ENCODE measurements around the gene MRPL51.

The MRPL51 gene

DNA sequence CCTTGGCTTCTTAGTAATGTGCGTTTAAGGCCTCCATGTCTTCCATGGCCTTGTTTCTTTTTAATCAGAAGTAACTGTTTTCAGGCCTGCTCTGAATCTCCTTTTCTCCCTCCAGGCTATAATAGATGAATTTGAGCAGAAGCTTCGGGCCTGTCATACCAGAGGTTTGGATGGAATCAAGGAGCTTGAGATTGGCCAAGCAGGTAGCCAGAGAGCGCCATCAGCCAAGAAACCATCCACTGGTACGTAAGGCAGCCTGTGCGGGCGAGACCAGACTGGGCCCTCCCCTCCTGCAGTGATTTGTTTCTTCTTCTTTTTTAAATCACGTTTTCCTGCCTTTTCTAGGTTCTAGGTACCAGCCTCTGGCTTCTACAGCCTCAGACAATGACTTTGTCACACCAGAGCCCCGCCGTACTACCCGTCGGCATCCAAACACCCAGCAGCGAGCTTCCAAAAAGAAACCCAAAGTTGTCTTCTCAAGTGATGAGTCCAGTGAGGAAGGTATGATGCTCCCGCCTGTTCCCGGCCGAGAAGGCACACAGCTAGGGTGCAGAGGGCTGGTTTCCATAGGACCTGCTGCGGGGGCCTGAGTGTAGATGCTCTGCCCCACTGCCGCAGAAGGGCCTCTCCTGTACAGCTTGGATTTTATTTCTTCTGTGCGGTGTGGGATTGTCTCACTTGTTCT is 37.7 kb upstream of the MRPL51 start:
- no peak overlapping the region for H4K91ac ChIP-seq (ENCODE audit: low read depth, low read length, poor library complexity)
- no peak overlapping the region for H3K4ac ChIP-seq (ENCODE audit: low read length)
- H3K4me3 ChIP-seq (ENCODE audit: low read length in 2 of 2): no peak overlapping the region
- no peaks in the 10 kb centered on the region for H3K27me3 ChIP-seq (ENCODE audit: control insufficient read depth in 3 of 3, insufficient read depth in 3 of 3, low read depth in 1 of 3, low read length in 3 of 3)
- H3K14ac ChIP-seq (ENCODE audit: low read length): no peak overlapping the region
- no peak overlapping the region for H3K9ac ChIP-seq (ENCODE audit: low read depth, low read length, poor library complexity)
- H3K9me3 ChIP-seq (replicated peaks in 1 of 2; ENCODE audit: control insufficient read depth in 2 of 2, insufficient read depth in 1 of 2, low read depth in 1 of 2, low read length in 2 of 2): no peaks in the 10 kb centered on the region
- H3K23ac ChIP-seq (ENCODE audit: low read depth, low read length, poor library complexity): no peak overlapping the region
- H2BK15ac ChIP-seq (ENCODE audit: low read length): no peak overlapping the region
- DNase-seq (ENCODE audit: low spot score): no peak
- no peak overlapping the region for H3K18ac ChIP-seq (ENCODE audit: low read length)
- H3K27ac ChIP-seq (replicated peaks; ENCODE audit: low read length): no peak overlapping the region
- H3K79me1 ChIP-seq (ENCODE audit: low read depth, low read length): peaks cover 7% of the 10 kb centered on the region
- no peak overlapping the region for H2AK5ac ChIP-seq (ENCODE audit: low read depth, low read length)
- no peak overlapping the region for H3K4me2 ChIP-seq (ENCODE audit: insufficient read depth, low read length, poor library complexity, severe bottlenecking)
- WGBS, 2 donors (ENCODE audit: extremely low coverage in 2 of 2, insufficient read length in 2 of 2, insufficient replicate concordance in 1 of 2): no CpG with 5 or more reads among the region's 18 CpGs
- no peak overlapping the region for H2BK12ac ChIP-seq (ENCODE audit: low read length)
- H2AFZ ChIP-seq (ENCODE audit: low read length): no peak overlapping the region
- peaks cover 58 to 73% of the 10 kb centered on the region in 2 donors for H3K36me3 ChIP-seq (replicated peaks in 1 of 2; ENCODE audit: control insufficient read depth in 2 of 2, insufficient read depth in 2 of 2, low read length in 2 of 2)
- no peak overlapping the region for H2BK120ac ChIP-seq (ENCODE audit: low read depth, low read length)
- no peak overlapping the region for H4K8ac ChIP-seq (ENCODE audit: low read depth, low read length)
- H3K4me1 ChIP-seq (ENCODE audit: control insufficient read depth in 2 of 2, insufficient read depth in 1 of 2, low read depth in 1 of 2, low read length in 2 of 2): peaks cover 14 to 18% of the 10 kb centered on the region in 2 donors
- no peak overlapping the region for H2BK5ac ChIP-seq (ENCODE audit: low read length)

DNA sequence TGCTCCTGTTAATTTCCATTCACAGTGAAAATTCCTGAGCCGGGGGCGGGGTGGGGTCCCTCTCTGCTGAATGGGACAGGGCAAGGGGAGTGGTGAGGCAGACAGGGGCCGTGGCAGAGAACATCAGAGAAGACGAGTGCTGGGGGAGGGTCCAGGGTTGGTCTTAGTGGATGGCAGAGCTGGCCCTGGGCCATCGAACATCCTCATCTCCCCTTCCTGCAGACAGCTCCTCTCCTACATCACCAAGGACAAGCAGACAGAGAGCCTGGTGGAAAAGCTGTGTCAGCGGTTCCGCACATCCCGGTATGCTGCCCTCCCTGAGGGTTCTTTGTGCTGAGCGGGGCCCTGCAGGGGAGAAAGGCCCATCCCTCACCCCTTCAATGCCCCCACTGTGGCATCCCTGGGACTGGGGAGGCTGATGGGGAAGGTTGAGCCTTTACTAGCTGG is 36.3 kb upstream of the MRPL51 start:
- Histone ChIP-seq H3K18ac (ENCODE audit: low read length) (no peak overlapping the region), H3K14ac (ENCODE audit: low read length) (no peak overlapping the region), H2BK5ac (ENCODE audit: low read length) (no peak overlapping the region), H2BK12ac (ENCODE audit: low read length) (no peak overlapping the region), H3K4me1 (ENCODE audit: control insufficient read depth in 2 of 2, insufficient read depth in 1 of 2, low read depth in 1 of 2, low read length in 2 of 2) (peaks cover 12% of the 10 kb centered on the region in 2 donors), H3K4ac (ENCODE audit: low read length) (no peak overlapping the region), H3K27ac (replicated peaks; ENCODE audit: low read length) (no peak overlapping the region), H4K8ac (ENCODE audit: low read depth, low read length) (no peak overlapping the region), H3K9ac (ENCODE audit: low read depth, low read length, poor library complexity) (no peak overlapping the region), H3K23ac (ENCODE audit: low read depth, low read length, poor library complexity) (no peak overlapping the region), H4K91ac (ENCODE audit: low read depth, low read length, poor library complexity) (no peak overlapping the region), H2AK5ac (ENCODE audit: low read depth, low read length) (no peak overlapping the region), H2BK15ac (ENCODE audit: low read length) (no peak overlapping the region), H3K4me3 (ENCODE audit: low read length in 2 of 2) (no peak overlapping the region), H3K9me3 (replicated peaks in 1 of 2; ENCODE audit: control insufficient read depth in 2 of 2, insufficient read depth in 1 of 2, low read depth in 1 of 2, low read length in 2 of 2) (no peaks in the 10 kb centered on the region), H3K4me2 (ENCODE audit: insufficient read depth, low read length, poor library complexity, severe bottlenecking) (no peak overlapping the region), H3K27me3 (ENCODE audit: control insufficient read depth in 3 of 3, insufficient read depth in 3 of 3, low read depth in 1 of 3, low read length in 3 of 3) (no peaks in the 10 kb centered on the region), H3K79me1 (ENCODE audit: low read depth, low read length) (no peaks in the 10 kb centered on the region), H2BK120ac (ENCODE audit: low read depth, low read length) (no peak overlapping the region), H2AFZ (ENCODE audit: low read length) (no peak overlapping the region), H3K36me3 (replicated peaks in 1 of 2; ENCODE audit: control insufficient read depth in 2 of 2, insufficient read depth in 2 of 2, low read length in 2 of 2) (peaks cover 64 to 80% of the 10 kb centered on the region in 2 donors)
- WGBS, 2 donors (ENCODE audit: extremely low coverage in 2 of 2, insufficient read length in 2 of 2, insufficient replicate concordance in 1 of 2): no CpG with 5 or more reads among the region's 9 CpGs
- no peak for DNase-seq (ENCODE audit: low spot score)

GRCh38 chr12:6528539-6529235 is 35.6 kb upstream of the MRPL51 start:
- no CpG with 5 or more reads among the region's 17 CpGs for WGBS, 2 donors (ENCODE audit: extremely low coverage in 2 of 2, insufficient read length in 2 of 2, insufficient replicate concordance in 1 of 2)
- H3K4me1 ChIP-seq (ENCODE audit: control insufficient read depth in 2 of 2, insufficient read depth in 1 of 2, low read depth in 1 of 2, low read length in 2 of 2): peaks cover 12% of the 10 kb centered on the region in 2 donors
- H3K14ac ChIP-seq (ENCODE audit: low read length): no peak overlapping the region
- no peak overlapping the region for H3K9ac ChIP-seq (ENCODE audit: low read depth, low read length, poor library complexity)
- H2BK120ac ChIP-seq (ENCODE audit: low read depth, low read length): no peak overlapping the region
- H3K27ac ChIP-seq (replicated peaks; ENCODE audit: low read length): no peak overlapping the region
- H3K23ac ChIP-seq (ENCODE audit: low read depth, low read length, poor library complexity): no peak overlapping the region
- no peak overlapping the region for H2AK5ac ChIP-seq (ENCODE audit: low read depth, low read length)
- H2AFZ ChIP-seq (ENCODE audit: low read length): no peak overlapping the region
- no peaks in the 10 kb centered on the region for H3K27me3 ChIP-seq (ENCODE audit: control insufficient read depth in 3 of 3, insufficient read depth in 3 of 3, low read depth in 1 of 3, low read length in 3 of 3)
- DNase-seq (ENCODE audit: low spot score): no peak
- H3K36me3 ChIP-seq (replicated peaks in 1 of 2; ENCODE audit: control insufficient read depth in 2 of 2, insufficient read depth in 2 of 2, low read length in 2 of 2): peaks cover 68 to 86% of the 10 kb centered on the region in 2 donors
- no peak overlapping the region for H3K4me3 ChIP-seq (ENCODE audit: low read length in 2 of 2)
- no peak overlapping the region for H2BK15ac ChIP-seq (ENCODE audit: low read length)
- H2BK5ac ChIP-seq (ENCODE audit: low read length): no peak overlapping the region
- no peaks in the 10 kb centered on the region for H3K79me1 ChIP-seq (ENCODE audit: low read depth, low read length)
- no peak overlapping the region for H3K18ac ChIP-seq (ENCODE audit: low read length)
- H4K8ac ChIP-seq (ENCODE audit: low read depth, low read length): no peak overlapping the region
- H3K4ac ChIP-seq (ENCODE audit: low read length): no peak overlapping the region
- no peak overlapping the region for H4K91ac ChIP-seq (ENCODE audit: low read depth, low read length, poor library complexity)
- H2BK12ac ChIP-seq (ENCODE audit: low read length): no peak overlapping the region
- no peak overlapping the region for H3K4me2 ChIP-seq (ENCODE audit: insufficient read depth, low read length, poor library complexity, severe bottlenecking)
- no peaks in the 10 kb centered on the region for H3K9me3 ChIP-seq (replicated peaks in 1 of 2; ENCODE audit: control insufficient read depth in 2 of 2, insufficient read depth in 1 of 2, low read depth in 1 of 2, low read length in 2 of 2)

DNA sequence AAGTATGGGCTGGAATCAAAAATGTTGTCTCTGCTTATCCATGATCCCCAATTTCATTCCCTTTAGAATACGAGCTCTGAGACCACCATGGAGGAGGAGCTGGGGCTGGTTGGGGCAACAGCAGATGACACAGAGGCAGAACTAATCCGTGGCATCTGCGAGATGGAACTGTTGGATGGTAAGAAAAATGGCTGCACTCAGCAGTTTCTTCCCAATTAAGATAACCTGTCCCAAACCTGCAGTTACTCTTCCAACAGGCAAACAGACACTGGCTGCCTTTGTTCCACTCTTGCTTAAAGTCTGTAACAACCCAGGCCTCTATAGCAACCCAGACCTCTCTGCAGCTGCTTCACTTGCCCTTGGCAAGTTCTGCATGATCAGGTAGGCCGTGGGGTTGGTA is 34.6 kb upstream of the MRPL51 start:
- H3K4me2 ChIP-seq (ENCODE audit: insufficient read depth, low read length, poor library complexity, severe bottlenecking): no peak overlapping the region
- H3K4ac ChIP-seq (ENCODE audit: low read length): no peak overlapping the region
- H3K9me3 ChIP-seq (replicated peaks in 1 of 2; ENCODE audit: control insufficient read depth in 2 of 2, insufficient read depth in 1 of 2, low read depth in 1 of 2, low read length in 2 of 2): no peaks in the 10 kb centered on the region
- H3K36me3 ChIP-seq (replicated peaks in 1 of 2; ENCODE audit: control insufficient read depth in 2 of 2, insufficient read depth in 2 of 2, low read length in 2 of 2): peaks cover 74 to 96% of the 10 kb centered on the region in 2 donors
- H2BK15ac ChIP-seq (ENCODE audit: low read length): no peak overlapping the region
- no peak overlapping the region for H2BK5ac ChIP-seq (ENCODE audit: low read length)
- no peak overlapping the region for H3K14ac ChIP-seq (ENCODE audit: low read length)
- H2AFZ ChIP-seq (ENCODE audit: low read length): no peak overlapping the region
- no CpG with 5 or more reads among the region's 4 CpGs for WGBS, 2 donors (ENCODE audit: extremely low coverage in 2 of 2, insufficient read length in 2 of 2, insufficient replicate concordance in 1 of 2)
- no peak overlapping the region for H4K8ac ChIP-seq (ENCODE audit: low read depth, low read length)
- no peaks in the 10 kb centered on the region for H3K79me1 ChIP-seq (ENCODE audit: low read depth, low read length)
- H3K9ac ChIP-seq (ENCODE audit: low read depth, low read length, poor library complexity): no peak overlapping the region
- H3K4me3 ChIP-seq (ENCODE audit: low read length in 2 of 2): no peak overlapping the region
- H4K91ac ChIP-seq (ENCODE audit: low read depth, low read length, poor library complexity): no peak overlapping the region
- H3K18ac ChIP-seq (ENCODE audit: low read length): no peak overlapping the region
- no peak overlapping the region for H2BK120ac ChIP-seq (ENCODE audit: low read depth, low read length)
- H3K4me1 ChIP-seq (ENCODE audit: control insufficient read depth in 2 of 2, insufficient read depth in 1 of 2, low read depth in 1 of 2, low read length in 2 of 2): peaks cover 9 to 11% of the 10 kb centered on the region in 2 donors
- no peaks in the 10 kb centered on the region for H3K27me3 ChIP-seq (ENCODE audit: control insufficient read depth in 3 of 3, insufficient read depth in 3 of 3, low read depth in 1 of 3, low read length in 3 of 3)
- no peak for DNase-seq (ENCODE audit: low spot score)
- no peak overlapping the region for H2AK5ac ChIP-seq (ENCODE audit: low read depth, low read length)
- no peak overlapping the region for H3K23ac ChIP-seq (ENCODE audit: low read depth, low read length, poor library complexity)
- H3K27ac ChIP-seq (replicated peaks; ENCODE audit: low read length): no peak overlapping the region
- H2BK12ac ChIP-seq (ENCODE audit: low read length): no peak overlapping the region

All from neuronal stem cell (in vitro differentiated cells).